GM23248 (cell line): ENCODE results near the gene LMO2.

ENCODE experiments used
- EZH2 ChIP-seq: fragments of 200-600 bp; sonication (generic); IDR thresholded peaks from 2 replicates; pipeline ENCODE4 v1.6.1; 2018; ENCODE audit warnings: antibody characterized with exemption, mild to moderate bottlenecking; ENCODE audit not compliant: insufficient read depth, poor library complexity, severe bottlenecking
- EZH2phosphoT487 ChIP-seq: fragments of 200-600 bp; sonication (generic); IDR thresholded peaks from 2 replicates; pipeline ENCODE4 v1.6.1; 2018; ENCODE audit warnings: antibody characterized with exemption, moderate library complexity, mild to moderate bottlenecking, low read depth; ENCODE audit not compliant: insufficient read depth

DNA sequence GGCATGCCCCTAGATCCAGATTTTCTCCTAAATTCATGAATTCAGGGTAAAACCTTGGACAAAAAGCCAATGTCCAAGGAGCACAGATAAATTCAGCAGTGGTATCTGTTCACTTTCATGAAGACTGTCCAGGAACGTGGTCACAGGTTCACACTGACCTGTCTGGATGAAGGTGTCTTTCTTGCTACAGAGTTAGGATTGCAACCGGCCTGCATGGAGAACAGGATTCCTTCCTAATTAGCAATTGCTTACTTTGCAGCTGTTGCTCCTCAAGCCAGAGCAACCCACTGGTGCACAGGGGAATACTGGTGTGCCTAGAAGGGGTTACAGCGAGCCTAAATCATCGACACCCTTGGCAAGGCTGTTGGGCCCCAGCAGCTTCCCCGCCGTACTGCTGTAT lies 47.6 kb downstream of the LMO2 start:
- TF ChIP-seq EZH2phosphoT487 (no peak), EZH2 (no peak)
